Endothelial cell of umbilical vein (primary cell): Measurements from ENCODE around the gene NTN5. TPM values are rescaled to one million over a fixed set of nuclear protein-coding genes. Genes with fewer than 3 reads are reported as not detected.

Experiments
- BruUV-seq: library from RNA; stranded (reverse); fragments of 400-500 nt; replicated peaks from 2 replicates; lab custom pipeline; 2021; lab: Mats Ljungman, UMichigan
- CTCF ChIA-PET: fragments of 300-600, 350-600 bp; sonication (Branson Sonifier 250); formaldehyde crosslinking; loops from one replicate; lab custom pipeline; 2021; ENCODE audit warnings: antibody characterized with exemption, inconsistent platforms; lab: Charles Lee
- POLR2A ChIA-PET: fragments of 300-600, 350-600 bp; sonication (Branson Sonifier 250); formaldehyde crosslinking; loops from one replicate; lab custom pipeline; 2021; ENCODE audit warnings: antibody characterized with exemption, inconsistent platforms; lab: Charles Lee
- DNase-seq: peaks from one replicate; pipeline ENCODE4 v3.0.0-alpha.2; 2011; ENCODE audit warnings: low read depth, low spot score
- FAIRE-seq: peaks from 2 replicates; lab custom pipeline; 2011; peaks lifted over from hg19 to GRCh38; lab: Jason Lieb, UNC
- H2AFZ ChIP-seq: 2 replicates; pipeline ENCODE4 v1.6.0; 2012; ENCODE audit warnings: low read depth, low read length, control low read depth, inconsistent platforms
- H3K27ac ChIP-seq: 2 replicates; pipeline ENCODE4 v1.5.1; 2011; ENCODE audit warnings: low read depth, mild to moderate bottlenecking, control low read depth, low read length, moderate library complexity; ENCODE audit not compliant: insufficient read depth
- H3K27me3 ChIP-seq, 2 experiments: 2 replicates each; pipeline versions ENCODE4 v1.6.0 to v1.6.1; 2011; ENCODE audit warnings: low read length in 2 of 2, mixed read lengths in 1 of 2; ENCODE audit not compliant: control insufficient read depth in 2 of 2, insufficient read depth in 2 of 2
- H3K36me3 ChIP-seq, 2 experiments: 2 replicates in 1 of 2; 3 replicates in 1 of 2; pipeline ENCODE4 v1.5.1; 2011; ENCODE audit warnings: low read length in 2 of 2, mild to moderate bottlenecking in 1 of 2, moderate library complexity in 1 of 2; ENCODE audit not compliant: control insufficient read depth in 2 of 2, insufficient read depth in 2 of 2; ENCODE audit errors: extremely low read depth in 1 of 2
- H3K4me1 ChIP-seq: 3 replicates; pipeline ENCODE4 v1.5.1; 2011; ENCODE audit warnings: mild to moderate bottlenecking, low read length; ENCODE audit not compliant: control insufficient read depth, insufficient read depth; ENCODE audit errors: extremely low read depth
- H3K4me2 ChIP-seq: 2 replicates; pipeline ENCODE4 v1.6.1; 2011; ENCODE audit warnings: low read length, control low read depth, mixed read lengths; ENCODE audit not compliant: insufficient read depth
- H3K4me3 ChIP-seq, 3 experiments: fragments of 200-600 bp in 1 of 3; sonication (generic), shearing (Covaris generic) in 1 of 3; replicated peaks in 1 of 3; 2 replicates each; pipeline ENCODE4 v1.5.1; 2011 to 2016; ENCODE audit warnings: control low read depth in 3 of 3, low read length in 3 of 3, mild to moderate bottlenecking in 2 of 3, inconsistent platforms in 1 of 3, low read depth in 1 of 3, moderate library complexity in 1 of 3; ENCODE audit not compliant: insufficient read depth in 1 of 3
- H3K79me2 ChIP-seq: 2 replicates; pipeline ENCODE4 v1.6.0; 2012; ENCODE audit warnings: low read length, inconsistent platforms; ENCODE audit not compliant: control insufficient read depth, insufficient read depth
- H3K9ac ChIP-seq: replicated peaks from 2 replicates; pipeline ENCODE3; 2011; ENCODE audit warnings: low read length, control low read depth; ENCODE audit not compliant: insufficient read depth; ENCODE audit errors: extremely low read depth
- H3K9me1 ChIP-seq: replicated peaks from 3 replicates; pipeline ENCODE4 v1.6.0; 2011; ENCODE audit warnings: mild to moderate bottlenecking, low read length; ENCODE audit not compliant: control insufficient read depth, insufficient read depth; ENCODE audit errors: extremely low read depth
- H3K9me3 ChIP-seq: replicated peaks from 2 replicates; pipeline ENCODE4 v1.5.1; 2012; ENCODE audit warnings: low read length, inconsistent platforms; ENCODE audit not compliant: control insufficient read depth, insufficient read depth
- H4K20me1 ChIP-seq: replicated peaks from 2 replicates; pipeline ENCODE3; 2011; ENCODE audit warnings: mild to moderate bottlenecking, low read length; ENCODE audit not compliant: control insufficient read depth, insufficient read depth; ENCODE audit errors: extremely low read depth
- CTCF ChIP-seq, 2 donors: IDR thresholded peaks; 1 replicate in 1 of 2; 2 replicates in 1 of 2; pipeline ENCODE4 v1.5.1; 2011; ENCODE audit warnings: low read length in 2 of 2, mild to moderate bottlenecking in 2 of 2, moderate library complexity in 2 of 2, control low read depth in 1 of 2, inconsistent platforms in 1 of 2, low read depth in 1 of 2; ENCODE audit not compliant: insufficient read depth in 1 of 2; ENCODE audit errors: extremely low read depth in 1 of 2
- MAX ChIP-seq: IDR thresholded peaks from 2 replicates; pipeline ENCODE4 v1.6.1; 2011; ENCODE audit not compliant: insufficient read depth, insufficient read length
- dilution Hi-C: fragments of 300-500 bp; cut with MboI; formaldehyde crosslinking; loops from one replicate; pipeline ENCODE4 v1.15.0; 2019; ENCODE audit warnings: low sequenced_read_pairs; ENCODE audit not compliant: extremely low pct_ligation_motif_present
- intact Hi-C: fragments of 100-400 bp; cut with micrococcal nuclease; formaldehyde crosslinking; loops from one replicate; pipeline ENCODE4 v1.10.0; 2022
- polyA plus RNA-seq, 4 experiments: library from polyadenylated mRNA; depleted of rRNA in 3 of 4; stranded (reverse) in 3 of 4; unstranded in 1 of 4; fragments of >200 nt; gene quantifications; 2 replicates each; pipeline versions ENCODE4 v1.2.1 to v1.2.3, GENCODE V29; 2011 to 2012; ENCODE audit warnings: missing spikeins in 1 of 4
- total RNA-seq: library from RNA; stranded (reverse); gene quantifications from 2 replicates; pipeline ENCODE4 v1.2.3, GENCODE V29; 2021

The NTN5 gene
- total and polyA plus RNA-seq, 2 donors (not counting 3 experiments of a cell fraction or from before 2014, with no cell fraction given), result 0.11 TPM; not detected in 1

GRCh38 chr19:48646001-48646721 lies 26.7 kb downstream of the NTN5 start, which contains the start of gene CA11:
Gene CA11, minus strand, starts transcription at chr19:48646187. Its CDS starts 555 bp downstream, at chr19:48645632.
- CTCF ChIA-PET, result interaction anchor here (0.6 to 2.7 kb wide), 25 partner anchors 10 to 324 kb away, joined by 3 to 41 read pairs (median 8); partner anchors contain the start of genes FUT2, HSD17B14, IZUMO1 and NTN5
- BruUV-seq, result no TSS peak
- H3K9me3 ChIP-seq, result no peaks in the 10 kb centered on the region
- H3K27me3 ChIP-seq, result peaks cover 0 to 2% of the 10 kb centered on the region in 2 experiments
- no peaks in the 10 kb centered on the region for H3K36me3 ChIP-seq
- TF ChIP-seq CTCF (IDR thresholded peaks at IDR 0.05; ENCODE audit: extremely low read depth in 1 of 2, insufficient read depth in 1 of 2, low read depth in 1 of 2, low read length in 2 of 2) (peak; percentile 68 to 89), MAX (no peak)
- H3K4me1 ChIP-seq, result peaks cover 9% of the 10 kb centered on the region
- FAIRE-seq, result peak; percentile 50
- peak within 1 kb of the TSS; percentile 72 for H3K4me2 ChIP-seq
- peak; percentile 84 for DNase-seq
- no peaks in the 10 kb centered on the region for H4K20me1 ChIP-seq
- H3K4me3 ChIP-seq, result peak within 1 kb of the TSS; percentile 40 to 46 (median 46)
- intact Hi-C loops (loop anchor here (1.0 to 2.0 kb wide), 7 partner anchors 8 to 196 kb away; no protein-coding TSS in a partner anchor), dilution Hi-C loops (no loop called here)
- no peaks in the 10 kb centered on the region for H3K79me2 ChIP-seq
- H3K27ac ChIP-seq, result no peak within 1 kb of the TSS
- POLR2A ChIA-PET, result interaction anchor here (0.6 to 1.7 kb wide), 4 partner anchors 26 to 166 kb away, joined by 3 to 7 read pairs (median 3); partner anchors contain the start of genes IZUMO1, RPL18 and SPHK2
- peak within 1 kb of the TSS; percentile 58 for H2AFZ ChIP-seq
- H3K9ac ChIP-seq, result peak within 1 kb of the TSS; percentile 28
- no peaks in the 10 kb centered on the region for H3K9me1 ChIP-seq
